ENCODE results near the gene BRCA1.
"Not testable (repeated sequence)": the region's sequence is repeated elsewhere in the genome, so short reads cannot be mapped to it uniquely, and the experiment has no call there.

BRCA1 gene

DNA sequence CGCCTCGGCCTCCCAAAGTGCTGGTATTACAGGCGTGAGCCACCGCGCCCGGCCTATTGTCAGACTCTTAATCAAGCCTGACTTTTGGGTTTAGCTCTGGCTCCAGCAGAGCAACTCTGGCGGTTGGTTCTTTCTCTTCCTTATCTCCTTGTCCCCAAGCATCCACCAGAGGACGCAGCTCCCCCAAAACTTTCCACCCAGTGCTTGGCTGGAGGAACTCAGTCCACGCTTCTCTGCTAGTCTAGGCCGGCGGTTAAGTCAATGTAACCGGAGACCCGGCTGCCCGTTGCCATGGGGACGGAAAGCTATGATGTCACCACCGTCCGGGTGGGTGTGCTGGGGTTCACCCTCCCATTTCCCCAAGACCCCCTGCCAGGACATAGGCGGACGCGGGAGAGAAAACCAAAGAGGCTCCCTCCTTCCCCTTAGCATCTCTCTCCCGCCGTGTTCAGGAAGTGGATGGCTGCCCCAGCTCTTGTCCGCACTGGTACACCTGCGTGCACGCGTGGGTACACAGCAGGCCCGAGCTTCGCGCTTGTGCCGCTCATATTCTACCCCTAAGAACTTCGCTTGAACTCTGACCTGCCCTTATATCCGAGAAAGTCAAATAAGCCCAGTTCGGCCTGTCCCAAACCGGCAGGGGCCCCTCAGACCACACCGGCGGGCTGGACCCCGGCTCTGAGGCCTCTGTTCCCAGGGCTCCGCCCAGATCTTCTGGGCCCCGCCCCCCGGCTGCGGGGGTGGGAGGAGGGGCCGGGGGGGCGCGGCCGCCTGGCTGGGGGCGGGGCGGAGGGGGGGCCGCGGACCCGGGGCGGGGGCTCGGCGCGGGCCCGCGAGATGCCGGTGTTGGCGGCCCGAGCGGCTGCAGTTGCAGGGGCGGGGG is 100.5 kb downstream of the BRCA1 start, which contains the start of gene RND2:
TSS of gene RND2 (plus strand) at position 825 of the 883 bp plus-strand sequence. CDS start 117 bp downstream, outside the sequence.
- DNase-seq, result peak; percentile 84

DNA sequence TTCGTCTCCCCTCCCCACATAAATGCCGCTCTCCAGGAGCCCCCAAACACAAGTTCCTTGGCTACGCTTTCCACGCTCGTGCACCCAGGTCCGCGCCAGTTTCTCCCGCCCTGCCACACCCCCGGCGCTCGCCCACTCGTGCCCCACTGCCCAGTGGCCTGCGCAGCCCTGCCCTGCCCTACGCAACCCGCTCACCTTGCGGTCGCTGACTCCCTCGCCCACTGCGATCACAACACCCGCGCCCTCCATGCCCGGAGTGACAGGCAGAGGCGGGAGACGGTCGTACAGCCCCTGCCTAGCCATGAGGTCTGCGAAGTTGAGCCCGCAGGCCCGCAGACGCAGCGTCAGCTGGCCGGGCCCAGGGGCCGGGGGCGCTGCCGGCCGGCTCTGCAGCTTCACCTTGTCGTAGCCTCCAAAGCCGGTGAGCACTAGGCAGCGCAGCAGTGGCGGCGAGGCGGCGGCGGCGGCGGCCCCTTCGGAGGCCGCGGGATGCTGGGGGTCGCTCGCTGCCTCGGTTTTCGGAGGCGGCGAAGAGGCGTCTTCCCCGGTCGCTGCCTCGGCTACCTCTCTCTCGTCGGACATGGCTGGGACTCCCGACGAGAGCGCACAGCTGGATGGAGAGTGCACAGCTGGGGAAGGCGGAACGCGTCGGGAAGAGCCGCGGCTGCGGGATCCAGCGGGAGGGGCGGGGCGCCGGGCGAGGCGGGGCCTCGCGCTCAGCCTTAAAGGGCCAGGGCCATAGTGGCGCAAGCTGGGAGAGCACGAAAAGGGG is 103.2 kb downstream of the BRCA1 start, which contains the start of gene VAT1:
TSS of gene VAT1 (minus strand) at position 645 of the 772 bp plus-strand sequence. CDS start at position 582, 63 bp downstream.
- peak; percentile 67 for DNase-seq

DNA sequence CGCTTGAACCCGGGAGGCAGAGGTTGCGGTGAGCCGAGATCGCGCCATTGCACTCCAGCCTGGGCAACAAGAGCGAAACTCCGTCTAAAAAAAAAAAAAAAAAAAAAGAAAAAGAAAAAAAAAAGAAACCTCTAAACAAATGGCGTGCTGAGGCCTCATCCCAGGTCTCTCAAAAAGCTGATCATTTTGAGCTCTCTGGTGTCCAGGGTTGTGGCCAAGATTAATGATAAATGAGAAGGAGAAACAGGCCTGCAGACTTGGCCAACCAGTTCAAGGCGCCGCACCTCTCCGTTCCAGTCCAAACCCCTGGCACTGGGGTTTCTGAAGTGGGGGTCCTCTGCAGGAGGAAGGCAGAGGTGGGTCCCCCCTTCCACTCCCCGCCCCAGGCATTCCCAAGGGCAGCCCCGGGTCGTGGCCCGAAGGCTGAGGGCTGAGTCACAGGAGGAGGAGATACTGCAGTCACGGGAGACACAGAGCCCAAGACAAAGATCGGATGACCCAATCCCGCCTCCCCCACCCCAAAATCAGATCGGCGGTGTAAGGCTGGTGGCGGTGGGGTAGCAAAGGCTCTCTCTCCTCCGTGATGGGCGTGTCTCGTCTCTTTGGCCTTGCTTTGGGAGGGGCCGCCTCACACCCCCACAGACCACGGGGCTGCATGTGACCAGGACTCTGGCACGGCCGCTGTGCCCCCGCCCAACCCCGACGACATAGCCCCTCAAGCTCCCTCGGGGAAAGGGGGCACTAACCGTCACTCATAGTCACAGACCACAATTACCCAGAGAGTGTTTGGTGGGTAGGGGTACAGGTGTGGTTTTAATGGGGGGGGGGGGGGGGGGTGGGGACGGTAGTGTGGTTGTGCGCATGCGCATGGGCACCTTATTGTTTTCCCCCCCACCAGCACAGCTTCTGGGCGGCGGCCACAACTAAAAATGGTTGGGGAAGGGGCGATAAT is 104.1 kb downstream of the BRCA1 start:
- DNase-seq, result peak; percentile 74

DNA sequence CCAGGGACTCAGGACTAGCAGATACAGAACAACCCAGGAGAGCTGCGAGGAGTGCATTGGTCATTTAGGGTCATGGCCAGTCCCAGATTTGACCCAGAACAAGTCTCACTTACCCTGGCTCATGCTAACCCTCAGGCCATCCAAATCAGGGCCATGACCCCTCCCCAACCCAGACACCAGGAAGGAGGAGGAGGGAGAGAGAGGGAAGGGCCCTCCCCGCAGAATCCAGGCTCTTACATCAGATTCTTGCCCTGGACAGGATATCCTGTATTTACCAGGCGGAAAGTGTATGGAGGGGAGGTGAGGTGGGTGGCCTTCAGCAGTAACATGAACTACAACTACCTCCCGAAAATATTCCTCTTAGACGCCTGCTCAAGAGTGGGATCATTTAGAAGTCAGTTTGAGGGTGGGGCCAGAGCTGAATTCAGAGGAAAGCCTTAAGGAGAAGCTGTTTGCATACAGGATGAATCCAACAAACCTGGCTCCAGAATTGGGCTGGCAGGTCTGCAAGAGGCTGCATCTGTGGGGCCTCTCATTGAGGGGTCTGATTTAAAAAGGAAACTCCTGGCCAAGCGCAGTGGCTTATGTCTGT is 105.0 kb downstream of the BRCA1 start:
- peak; percentile 6 for DNase-seq

DNA sequence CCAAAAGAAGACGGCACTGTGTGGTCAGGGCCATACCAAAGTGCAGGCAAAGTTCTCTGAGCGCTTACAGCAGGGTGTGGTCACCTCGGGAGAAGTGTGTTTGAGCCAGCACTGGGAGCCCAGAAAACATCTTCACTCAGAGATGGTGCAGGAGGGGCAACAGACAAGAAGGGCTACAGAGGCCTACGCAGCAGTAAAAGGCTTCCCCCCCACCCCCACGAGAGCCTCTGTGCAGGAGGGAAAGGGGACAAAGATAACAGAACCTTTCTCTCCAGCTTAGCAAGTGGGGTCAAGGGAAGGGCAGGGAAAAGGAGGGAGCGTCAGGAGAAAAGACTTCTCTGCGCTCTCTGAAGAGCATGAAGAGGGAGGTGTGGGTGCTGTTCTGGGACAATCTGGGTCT is 105.7 kb downstream of the BRCA1 start:
- DNase-seq, result no peak

DNA sequence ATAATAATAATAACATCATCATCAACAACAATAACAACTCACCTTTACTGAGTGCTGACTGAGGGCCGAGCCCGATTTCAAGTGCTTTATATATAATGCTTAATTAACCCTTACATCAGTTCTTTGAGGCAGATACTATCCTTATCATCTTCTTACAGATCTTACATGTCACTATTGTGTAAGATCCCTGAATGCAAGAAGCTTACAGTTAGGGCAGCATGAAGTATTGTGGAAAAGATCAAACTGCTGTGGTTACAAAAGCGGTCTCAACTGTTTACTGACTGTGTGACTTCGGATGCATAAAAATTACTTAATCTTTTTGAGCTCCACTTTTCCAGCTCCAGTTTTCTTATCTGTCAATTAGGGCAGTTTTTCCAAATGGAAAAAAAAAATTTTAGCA is 106.2 kb downstream of the BRCA1 start:
- no peak for DNase-seq

DNA sequence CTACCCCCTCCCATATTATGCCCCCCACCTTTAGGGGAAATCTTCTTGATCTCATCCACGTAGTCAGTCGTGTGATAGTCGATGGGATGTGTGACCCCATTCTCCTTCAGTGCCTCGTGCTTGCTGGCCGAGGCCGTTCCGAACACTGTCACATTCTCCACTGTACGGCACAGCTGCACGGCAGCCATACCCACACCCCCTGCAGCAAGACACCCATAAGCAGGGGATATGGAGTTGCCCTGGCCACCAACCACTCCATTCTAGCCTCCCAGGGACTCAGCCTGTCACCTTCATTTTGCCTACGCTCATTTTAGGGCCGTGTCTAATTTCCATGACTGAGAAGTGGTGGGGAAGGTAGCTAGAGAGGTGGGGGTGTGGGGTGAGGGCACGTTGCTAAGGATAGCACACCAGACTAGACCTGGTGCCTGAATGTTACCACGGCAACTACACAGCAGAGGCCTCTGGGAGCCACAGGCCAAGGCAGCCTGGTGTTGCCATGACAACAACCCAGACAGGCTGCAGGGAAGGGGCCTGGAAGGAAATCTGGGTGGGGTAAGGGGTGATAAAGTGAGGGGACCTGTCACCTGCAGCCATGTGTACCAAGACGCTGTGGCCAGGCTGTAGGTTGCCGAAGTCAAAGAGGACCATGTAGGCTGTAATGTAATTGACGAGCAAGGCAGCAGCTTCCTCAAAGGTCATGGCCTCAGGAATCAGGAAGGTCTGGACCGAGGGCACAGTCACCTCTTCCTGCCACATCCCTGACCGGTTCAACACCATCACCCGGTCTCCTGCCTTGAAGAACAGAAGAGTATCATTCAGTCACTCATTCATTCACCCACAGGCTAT is 106.9 kb downstream of the BRCA1 start:
- DNase-seq, result no peak

DNA sequence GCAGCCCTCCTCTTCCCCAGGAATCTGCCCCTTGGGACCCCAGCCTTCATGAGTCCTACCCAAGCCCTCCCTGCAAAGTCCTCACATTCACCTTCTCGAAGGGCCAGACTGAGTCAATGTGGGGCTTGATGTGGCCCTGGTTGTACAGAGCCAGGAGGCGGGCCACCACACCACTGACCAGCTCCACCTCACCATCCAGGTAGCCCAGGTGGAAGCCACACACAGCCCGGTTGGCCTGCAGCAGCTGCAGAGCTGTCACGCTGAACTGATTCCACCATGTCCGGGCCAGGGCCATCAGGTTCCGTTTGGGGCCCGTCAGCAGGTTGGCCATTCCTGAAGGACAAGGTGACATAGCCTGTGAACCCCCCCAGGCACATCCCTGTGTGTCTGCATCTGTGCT is 108.9 kb downstream of the BRCA1 start:
- DNase-seq, result no peak

DNA sequence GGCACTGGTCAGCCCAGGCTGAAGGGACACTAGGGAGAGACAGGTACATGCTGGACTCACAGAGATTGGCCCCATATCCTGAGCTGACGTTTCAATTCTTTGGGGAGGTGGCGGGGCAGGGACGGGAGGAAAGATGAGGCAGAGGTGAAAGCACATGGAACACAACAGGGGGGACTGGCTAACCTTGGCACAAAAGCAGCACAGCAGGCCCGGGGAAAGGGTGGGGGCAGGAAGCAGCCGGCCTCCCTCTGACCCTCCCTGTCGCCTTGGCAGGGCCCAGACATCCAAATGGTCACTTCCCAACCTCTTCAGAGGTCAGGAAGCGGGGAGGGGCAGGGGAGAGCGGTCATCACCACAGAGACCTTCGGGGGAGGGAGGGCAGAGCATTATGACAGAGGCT is 109.6 kb downstream of the BRCA1 start:
- no peak for DNase-seq

DNA sequence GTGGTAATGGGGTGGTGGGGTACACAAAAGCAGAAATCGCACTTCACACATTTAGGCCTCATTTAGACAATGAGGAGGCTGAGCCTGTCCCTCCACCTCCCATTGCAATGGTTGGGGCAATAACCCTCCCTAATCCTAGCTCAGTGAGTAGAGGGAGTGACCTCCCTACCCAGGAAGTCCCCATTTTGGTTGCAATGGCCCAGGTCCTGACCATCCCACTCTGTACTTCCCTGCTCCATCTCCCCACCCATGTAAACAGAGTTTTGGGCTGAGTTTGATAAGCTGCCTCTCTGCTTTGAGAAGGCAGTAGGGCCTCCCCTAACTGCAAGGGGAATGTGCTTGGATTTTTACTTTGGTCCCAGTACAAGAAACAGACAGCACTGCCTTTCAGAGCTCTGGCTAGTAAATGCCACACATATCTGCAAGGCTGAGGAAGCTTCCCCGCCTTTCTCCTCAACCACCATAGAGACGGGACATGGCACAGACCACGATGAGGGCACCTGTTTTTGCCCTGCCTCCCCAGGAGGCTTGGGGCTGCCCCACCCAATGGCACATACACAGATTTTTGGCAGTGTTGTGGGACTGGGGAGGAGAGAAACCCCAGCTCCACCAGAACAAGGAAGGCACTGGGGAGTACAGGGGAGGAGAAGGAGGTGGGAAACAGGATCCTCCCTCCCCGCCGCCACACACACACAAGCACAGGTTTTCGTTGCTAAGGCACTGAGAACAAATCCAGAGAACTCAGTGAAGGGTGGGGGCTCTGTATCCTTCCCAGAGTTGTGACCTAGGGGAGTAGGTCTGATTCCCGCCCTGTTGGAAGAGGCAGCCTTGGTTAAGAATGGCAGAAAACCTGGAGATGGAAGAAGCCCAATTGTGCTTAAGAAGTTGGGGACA is 110.3 kb downstream of the BRCA1 start:
- DNase-seq, result no peak

DNA sequence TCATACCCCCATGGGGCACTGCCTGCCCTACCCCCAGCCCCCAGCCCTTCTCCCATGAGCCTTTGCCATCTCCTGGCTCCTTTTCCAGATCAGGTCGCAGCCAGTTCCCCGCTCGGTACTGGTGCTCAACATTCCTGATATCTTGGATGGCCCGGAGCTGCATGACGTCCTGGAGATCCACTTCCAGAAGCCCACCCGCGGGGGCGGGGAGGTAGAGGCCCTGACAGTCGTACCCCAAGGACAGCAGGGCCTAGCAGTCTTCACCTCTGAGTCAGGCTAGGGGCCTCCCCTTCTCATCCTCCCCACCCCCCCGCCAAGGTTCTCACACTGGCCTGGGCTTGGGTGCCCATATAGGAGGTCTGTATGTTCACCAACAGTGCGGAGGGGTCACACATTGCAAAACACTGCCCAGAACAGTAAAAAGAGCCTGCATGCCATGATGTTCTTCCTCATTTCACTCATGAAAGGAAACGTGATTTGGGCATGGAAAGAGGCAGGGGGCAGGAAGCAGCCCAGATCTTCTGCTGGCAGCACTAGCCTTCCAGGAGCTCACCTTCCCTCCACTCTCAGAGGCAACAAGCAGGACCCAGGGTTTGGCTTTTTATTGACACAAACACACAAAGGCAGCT is 111.0 kb downstream of the BRCA1 start:
- no peak for DNase-seq

DNA sequence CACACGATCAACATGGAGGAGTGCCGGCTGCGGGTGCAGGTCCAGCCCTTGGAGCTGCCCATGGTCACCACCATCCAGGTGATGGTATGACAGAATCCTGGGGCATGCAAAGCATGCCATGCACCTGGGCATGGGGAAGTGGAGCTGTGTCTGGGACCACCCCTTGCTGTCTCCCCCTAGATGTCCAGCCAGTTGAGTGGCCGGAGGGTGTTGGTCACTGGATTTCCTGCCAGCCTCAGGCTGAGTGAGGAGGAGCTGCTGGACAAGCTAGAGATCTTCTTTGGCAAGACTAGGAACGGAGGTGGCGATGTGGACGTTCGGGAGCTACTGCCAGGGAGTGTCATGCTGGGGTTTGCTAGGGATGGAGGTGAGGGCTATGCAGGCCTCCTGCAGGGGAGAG is 111.9 kb downstream of the BRCA1 start:
- DNase-seq, result no peak

DNA sequence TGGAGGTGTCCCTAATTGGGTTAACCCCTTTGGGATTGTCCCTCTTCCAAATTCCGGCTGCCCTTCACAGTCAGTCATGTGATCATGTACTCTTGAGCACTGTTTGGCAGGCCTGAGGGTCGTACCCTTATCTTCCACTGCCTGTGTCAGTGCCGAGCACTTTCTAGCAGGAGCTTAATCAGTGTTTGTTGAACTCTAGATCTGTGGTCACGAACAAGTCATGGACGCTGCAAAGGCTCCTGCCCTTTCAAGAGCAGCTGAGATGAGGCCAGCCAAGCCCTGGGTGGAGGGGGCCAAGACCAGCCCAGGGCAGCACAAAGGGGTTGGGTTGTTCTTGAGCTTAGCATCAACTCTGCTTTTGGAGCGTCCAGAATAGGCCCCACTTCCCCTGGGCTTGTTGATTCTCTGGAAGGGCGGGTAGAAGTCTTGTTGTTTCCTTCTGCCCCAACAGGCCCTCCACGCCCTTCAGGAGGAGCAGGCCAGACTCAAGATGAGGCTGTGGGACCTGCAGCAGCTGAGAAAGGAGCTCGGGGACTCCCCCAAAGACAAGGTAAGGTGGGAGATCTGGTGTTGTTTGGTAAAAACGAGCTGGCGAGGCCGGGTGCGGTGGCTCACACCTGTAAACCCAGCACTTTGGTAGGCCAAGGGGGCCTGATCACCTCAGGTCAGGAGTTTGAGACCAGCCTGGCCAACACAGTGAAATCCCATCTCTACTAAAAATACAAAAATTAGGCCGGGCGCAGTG is 113.3 kb downstream of the BRCA1 start:
- DNase-seq, result no peak

DNA sequence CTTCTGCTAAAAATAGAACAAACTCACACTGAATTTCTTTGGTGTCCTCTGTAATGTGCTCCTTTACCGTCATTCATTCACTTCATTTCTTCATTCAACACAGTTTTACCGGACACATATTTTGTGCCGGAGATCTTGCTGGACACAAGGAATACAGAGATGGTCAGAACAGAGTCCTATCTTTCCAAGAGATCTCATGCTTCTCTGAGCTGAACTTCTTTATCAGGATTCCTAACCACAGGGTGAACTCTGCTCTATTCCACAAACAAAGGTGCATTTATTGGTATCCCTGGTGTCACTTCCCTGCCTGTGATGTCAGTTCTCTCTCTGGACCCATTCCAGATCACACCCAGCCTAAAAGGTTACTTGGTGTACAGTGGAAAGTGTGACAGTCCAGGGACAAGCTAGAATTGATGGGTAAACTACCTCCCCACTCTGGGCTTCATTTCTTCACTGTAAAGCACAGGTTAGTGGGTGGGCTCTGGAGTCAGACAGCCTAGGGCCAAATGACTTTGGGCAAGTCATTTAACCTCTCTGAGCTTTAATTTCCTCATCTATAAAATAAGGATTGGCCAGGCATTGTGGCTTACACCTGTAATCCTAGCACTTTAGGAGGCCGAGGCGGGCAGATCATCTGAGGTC is 114.4 kb downstream of the BRCA1 start:
- DNase-seq, result no peak

DNA sequence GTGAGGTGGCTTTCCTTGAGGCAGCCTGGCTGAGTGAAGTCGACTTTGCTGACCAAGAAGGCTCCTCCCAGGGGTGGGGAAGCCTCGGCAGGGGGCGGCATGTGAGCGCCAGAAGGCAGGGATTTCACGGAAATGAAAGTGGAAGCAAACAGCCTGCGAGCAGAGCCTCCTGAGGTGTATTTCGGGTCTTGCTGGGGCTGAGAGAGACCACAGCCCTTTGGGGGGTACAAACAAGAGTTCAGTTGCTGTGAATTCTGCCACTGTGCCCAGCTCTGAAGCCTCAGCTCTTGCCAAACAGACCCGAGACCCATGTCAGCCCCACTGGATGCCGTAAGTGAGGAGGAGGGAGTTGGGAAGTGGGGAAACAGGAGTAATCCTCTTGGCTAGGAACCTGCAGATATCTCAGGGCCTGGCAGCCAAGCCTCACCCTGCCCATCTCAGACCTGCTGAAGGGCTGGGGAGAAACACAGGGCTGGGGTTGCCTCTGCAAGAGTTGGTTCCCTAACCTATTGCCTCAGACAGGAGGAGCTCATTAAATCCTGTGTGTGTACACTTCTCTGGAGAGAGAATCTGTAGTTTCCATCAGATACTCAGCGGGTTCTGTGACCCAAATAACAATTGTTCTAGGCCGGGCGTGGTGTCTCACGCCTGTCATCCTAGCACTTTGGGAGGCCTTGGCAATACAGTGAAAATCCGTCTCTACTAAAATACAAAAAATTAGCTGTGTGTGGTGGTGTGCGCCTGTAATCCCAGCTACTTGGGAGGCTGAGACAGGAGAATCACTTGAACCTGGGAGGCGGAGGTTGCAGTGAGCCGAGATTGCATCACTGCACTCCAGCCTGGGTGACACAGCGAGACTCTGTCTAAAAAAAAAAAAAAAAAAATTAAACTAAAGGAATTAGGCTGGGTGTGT is 118.3 kb downstream of the BRCA1 start, which contains the start of gene IFI35:
TSS of gene IFI35 (plus strand) at position 146 of the 913 bp plus-strand sequence. CDS start at position 310, 164 bp downstream.
- DNase-seq, result peak; percentile 80

DNA sequence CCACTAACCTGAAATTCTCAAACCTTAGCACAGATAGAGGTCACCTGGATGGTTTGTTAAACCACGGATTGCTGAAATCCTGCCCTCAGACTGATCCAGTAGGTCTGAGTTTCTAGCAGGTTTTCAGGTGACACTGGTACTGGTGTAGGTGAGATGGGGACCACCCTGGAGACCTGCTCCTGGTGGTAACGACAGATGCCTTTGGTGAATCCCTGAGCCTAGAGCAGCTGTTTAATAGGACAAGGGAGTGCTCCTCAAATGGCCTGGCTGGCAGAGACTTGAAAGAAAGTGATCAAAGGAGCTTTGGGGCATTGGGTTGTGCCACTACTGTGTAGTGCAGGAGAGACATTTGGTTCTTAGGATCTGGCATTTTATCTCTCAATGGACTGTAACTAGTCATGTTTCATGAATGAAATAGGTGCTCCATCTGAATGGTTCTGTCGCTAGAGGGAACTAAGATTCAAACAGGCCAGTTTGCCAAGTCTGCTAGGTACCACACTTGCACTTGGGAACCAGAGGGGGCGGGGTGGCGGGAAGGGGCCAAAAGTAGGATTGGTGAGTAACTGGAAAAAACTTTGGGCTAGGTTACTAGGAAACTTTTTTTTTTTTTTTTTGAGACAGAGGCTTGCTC is 121.5 kb downstream of the BRCA1 start:
- DNase-seq, result peak; percentile 66

DNA sequence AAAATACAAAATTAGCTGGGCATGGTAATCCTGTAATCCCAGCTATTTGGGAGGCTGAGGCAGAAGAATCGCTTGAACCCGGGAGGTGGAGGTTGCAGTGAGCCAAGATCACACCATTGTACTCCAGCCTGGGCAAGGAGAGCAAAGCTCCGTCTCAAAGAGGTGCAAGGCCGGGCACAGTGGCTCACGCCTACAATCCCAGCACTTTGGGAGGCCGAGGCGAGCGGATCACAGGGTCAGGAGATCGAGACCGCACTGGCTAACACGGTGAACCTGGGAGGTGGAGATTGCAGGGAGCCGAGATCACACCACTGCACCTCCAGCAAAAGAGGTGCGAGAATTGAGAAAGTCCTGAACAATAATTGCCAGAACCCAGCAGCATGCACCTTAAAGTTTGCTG is 124.3 kb downstream of the BRCA1 start:
- DNase-seq, result not testable (repeated sequence)
